ENCODE data around the gene EMC10.

DNA sequence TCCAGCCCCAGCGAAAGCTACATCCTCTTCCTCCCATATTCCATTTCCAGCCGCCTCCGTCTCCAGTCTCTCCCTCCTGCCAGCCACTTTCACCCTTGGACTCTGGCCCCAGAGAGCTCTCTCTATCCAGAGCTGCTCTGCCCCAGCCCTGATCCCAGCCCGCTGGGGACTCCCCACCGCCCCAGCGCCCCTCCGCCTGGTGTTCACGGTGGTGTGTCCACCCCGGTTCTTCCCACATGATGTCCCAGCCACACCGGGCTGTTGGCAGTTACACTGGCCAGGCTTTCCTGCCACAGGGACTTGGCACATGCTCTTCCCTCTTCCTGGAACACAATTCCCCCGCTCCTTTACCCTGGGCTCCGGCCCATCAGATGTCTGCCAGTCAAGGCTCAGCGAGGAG is 11.3 kb upstream of the EMC10 start:
- TF ChIP-seq EZH2 (IDR thresholded peaks at IDR 0.05) (no peak), POLR2AphosphoS5 (IDR thresholded peaks at IDR 0.05; ENCODE audit: borderline replicate concordance, low read depth, low read length) (no peak)
